KMS-11 (cell line): ENCODE results near the gene TIGAR.

Experiments
- H2AFZ ChIP-seq: fragments of 200-600 bp; sonication (generic); 2 replicates; pipeline ENCODE4 v1.6.1; 2016; ENCODE audit warnings: antibody characterized with exemption, mixed run types, low read depth
- H3K27ac ChIP-seq: fragments of 200-600 bp; sonication (generic); 2 replicates; pipeline ENCODE4 v1.6.1; 2016; ENCODE audit warnings: mild to moderate bottlenecking, mixed run types
- H3K27me3 ChIP-seq: fragments of 200-600 bp; sonication (generic); 2 replicates; pipeline ENCODE4 v1.6.1; 2017; ENCODE audit warnings: mild to moderate bottlenecking, low read depth, mixed run types, moderate library complexity; ENCODE audit not compliant: insufficient read depth
- H3K36me3 ChIP-seq: fragments of 200-600 bp; sonication (generic); 2 replicates; pipeline ENCODE4 v1.6.1; 2017; ENCODE audit warnings: mild to moderate bottlenecking, mixed run types; ENCODE audit not compliant: insufficient read depth
- H3K4me1 ChIP-seq: fragments of 200-600 bp; sonication (generic); 2 replicates; pipeline ENCODE4 v1.6.1; 2016; ENCODE audit warnings: mild to moderate bottlenecking, low read depth, mixed run types; ENCODE audit not compliant: poor library complexity, severe bottlenecking
- H3K4me2 ChIP-seq: fragments of 200-600 bp; sonication (generic); 2 replicates; pipeline ENCODE4 v1.7.0; 2016; ENCODE audit warnings: mild to moderate bottlenecking, mixed run types
- H3K4me3 ChIP-seq: fragments of 200-600 bp; sonication (generic); IDR thresholded peaks from 2 replicates; pipeline ENCODE4 v1.6.1; 2017; ENCODE audit warnings: low read depth, low read length, mixed read lengths; ENCODE audit not compliant: insufficient read depth
- H3K79me2 ChIP-seq: fragments of 200-600 bp; sonication (generic); 2 replicates; pipeline ENCODE4 v1.6.1; 2016; ENCODE audit warnings: low read depth, mixed run types; ENCODE audit not compliant: insufficient read depth
- H3K9ac ChIP-seq: fragments of 200-600 bp; sonication (generic); 2 replicates; pipeline ENCODE4 v1.6.1; 2016; ENCODE audit warnings: mild to moderate bottlenecking, mixed run types
- H4K20me1 ChIP-seq: fragments of 200-600 bp; sonication (generic); 2 replicates; pipeline ENCODE4 v1.6.1; 2016; ENCODE audit warnings: mild to moderate bottlenecking, mixed run types; ENCODE audit not compliant: insufficient read depth
- CTCF ChIP-seq: fragments of 200-600 bp; sonication (generic); conservative IDR thresholded peaks from 2 replicates; pipeline ENCODE4 v1.6.1; 2017; ENCODE audit warnings: low read depth, mild to moderate bottlenecking, antibody characterized with exemption, low read length, moderate library complexity, mixed read lengths

TIGAR gene

GRCh38 chr12:4285070-4285469 is 35.9 kb upstream of the TIGAR start:
- no peak overlapping the region for H2AFZ ChIP-seq
- TF ChIP-seq CTCF = no peak
- H3K27ac ChIP-seq = no peak overlapping the region
- H3K36me3 ChIP-seq = peaks cover 23% of the 10 kb centered on the region; the same call in 1 of the 2 replicates
- peaks cover 97% of the 10 kb centered on the region for H3K79me2 ChIP-seq
- H3K4me1 ChIP-seq = no peaks in the 10 kb centered on the region
- no peak overlapping the region for H3K4me2 ChIP-seq
- no peaks in the 10 kb centered on the region for H3K27me3 ChIP-seq
- no peak overlapping the region for H3K9ac ChIP-seq
- peaks cover 50% of the 10 kb centered on the region for H4K20me1 ChIP-seq
- no peak overlapping the region for H3K4me3 ChIP-seq

- no peak overlapping the region for H3K27ac ChIP-seq
- H3K4me3 ChIP-seq = no peak overlapping the region
- peaks cover 39% of the 10 kb centered on the region for H4K20me1 ChIP-seq
- no peaks in the 10 kb centered on the region for H3K4me1 ChIP-seq
- peaks cover 97% of the 10 kb centered on the region for H3K79me2 ChIP-seq
- no peak overlapping the region for H3K9ac ChIP-seq
- H3K36me3 ChIP-seq = peaks cover 23% of the 10 kb centered on the region; the same call in 1 of the 2 replicates
- H3K4me2 ChIP-seq = no peak overlapping the region
- TF ChIP-seq CTCF = no peak
- H3K27me3 ChIP-seq = no peaks in the 10 kb centered on the region
- H2AFZ ChIP-seq = no peak overlapping the region
Observed at GRCh38 chr12:4286228-4286627, 34.8 kb upstream of the TIGAR start.

GRCh38 chr12:4286771-4287317 is 34.2 kb upstream of the TIGAR start:
- Histone ChIP-seq H3K27ac (no peak overlapping the region; the same call in 1 of the 2 replicates), H3K4me2 (no peak overlapping the region), H3K36me3 (peaks cover 23% of the 10 kb centered on the region; the same call in 1 of the 2 replicates), H3K79me2 (peaks cover 100% of the 10 kb centered on the region), H3K9ac (no peak overlapping the region), H3K4me1 (no peaks in the 10 kb centered on the region), H2AFZ (no peak overlapping the region), H3K4me3 (no peak overlapping the region), H4K20me1 (peaks cover 42% of the 10 kb centered on the region), H3K27me3 (no peaks in the 10 kb centered on the region)
- TF ChIP-seq CTCF = no peak

GRCh38 chr12:4287325-4288211 is 33.4 kb upstream of the TIGAR start:
- TF ChIP-seq CTCF = no peak
- Histone ChIP-seq H3K36me3 (peaks cover 23% of the 10 kb centered on the region; the same call in 1 of the 2 replicates), H3K27ac (no peak overlapping the region), H3K9ac (no peak overlapping the region), H2AFZ (no peak overlapping the region), H3K4me1 (no peaks in the 10 kb centered on the region), H3K79me2 (peaks cover 100% of the 10 kb centered on the region), H3K4me3 (no peak overlapping the region), H4K20me1 (peaks cover 49% of the 10 kb centered on the region), H3K27me3 (no peaks in the 10 kb centered on the region), H3K4me2 (no peak overlapping the region)
